NCI-H748 treated with DMSO at 0.1 percent for 48 hours (cell line): ENCODE results near the gene PARD6G.
"Not testable (repeated sequence)": the region's sequence is repeated elsewhere in the genome, so short reads cannot be mapped to it uniquely, and the experiment has no call there.

Experiments used
- DNase-seq: peaks from one replicate; lab custom pipeline; 2025; lab: John Stamatoyannopoulos, UW

Gene PARD6G

GRCh38 chr18:80241919-80242777 lies 5.2 kb downstream of the PARD6G start:
- no peak for DNase-seq

GRCh38 chr18:80239830-80240229 lies 7.5 kb downstream of the PARD6G start:
- DNase-seq = no peak

DNA sequence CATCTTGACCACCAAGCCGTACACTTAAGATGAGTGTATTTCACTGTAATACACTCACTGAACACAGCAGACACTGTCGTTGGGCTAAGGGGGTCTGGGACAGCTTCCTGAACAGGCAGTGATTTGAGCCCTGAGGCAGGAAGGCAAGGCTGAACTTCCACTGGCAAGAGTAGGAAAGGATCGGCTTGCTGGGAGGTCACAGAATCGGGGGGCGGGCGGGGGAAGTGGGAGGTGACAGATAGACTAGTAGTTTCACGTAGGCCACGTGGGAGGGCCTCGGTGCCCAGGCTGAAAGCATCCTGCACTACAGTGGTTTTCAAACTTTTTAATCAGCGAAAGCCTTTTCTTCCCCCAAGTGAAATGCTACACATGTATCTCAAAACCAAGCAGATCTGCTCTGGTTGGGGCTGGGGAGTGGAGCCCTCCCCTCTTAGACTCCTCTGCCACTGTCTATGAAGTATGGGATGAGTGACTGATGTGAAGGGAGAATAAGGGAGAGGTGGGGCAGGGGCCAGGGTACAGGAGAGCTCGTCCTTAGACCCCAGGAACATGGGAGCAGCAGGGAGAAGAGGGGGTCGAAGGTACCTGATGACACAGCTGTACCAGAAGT lies 8.6 kb downstream of the PARD6G start:
- no peak for DNase-seq

- not testable (repeated sequence) for DNase-seq
Measured at GRCh38 chr18:80237519-80237918, 9.8 kb downstream of the PARD6G start.

DNA sequence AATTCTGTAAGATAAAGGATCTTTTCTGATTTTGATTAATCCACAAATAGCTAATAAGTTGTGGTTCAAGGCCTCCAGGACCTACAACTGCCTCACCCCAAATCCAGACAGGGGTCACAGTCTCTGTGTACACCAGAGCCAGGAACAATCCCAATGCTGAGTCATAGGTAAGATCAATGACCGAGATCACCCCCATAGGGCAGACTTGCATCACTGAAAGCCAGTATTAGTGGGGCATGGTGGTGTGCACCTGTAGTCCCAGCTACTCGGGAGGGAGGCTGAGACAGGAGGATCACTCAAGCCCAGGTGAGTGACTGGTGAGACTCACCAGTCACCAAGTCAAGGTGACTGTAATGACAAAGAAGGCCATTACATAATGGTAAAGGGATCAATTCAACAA lies 12.9 kb downstream of the PARD6G start:
- DNase-seq = no peak

DNA sequence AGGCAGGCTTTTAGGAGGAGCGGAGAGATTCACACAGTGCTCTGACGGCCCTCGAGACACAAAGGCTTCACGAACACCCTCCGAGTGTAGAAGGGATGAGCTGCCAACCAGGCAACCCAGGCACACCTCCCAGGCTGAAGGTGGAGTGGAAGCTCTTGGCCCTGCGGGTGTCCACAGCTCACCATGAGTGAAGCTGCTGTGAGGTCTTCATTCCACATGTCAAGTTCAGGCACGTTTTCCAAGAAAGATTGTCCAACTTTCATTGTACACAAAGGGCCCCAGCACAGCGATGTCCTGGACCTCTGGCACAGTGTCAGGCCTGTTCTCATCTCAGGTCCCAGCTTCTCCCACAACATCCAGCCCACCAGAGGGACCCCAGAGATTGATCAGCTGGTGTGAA lies 13.4 kb downstream of the PARD6G start:
- DNase-seq = no peak

DNA sequence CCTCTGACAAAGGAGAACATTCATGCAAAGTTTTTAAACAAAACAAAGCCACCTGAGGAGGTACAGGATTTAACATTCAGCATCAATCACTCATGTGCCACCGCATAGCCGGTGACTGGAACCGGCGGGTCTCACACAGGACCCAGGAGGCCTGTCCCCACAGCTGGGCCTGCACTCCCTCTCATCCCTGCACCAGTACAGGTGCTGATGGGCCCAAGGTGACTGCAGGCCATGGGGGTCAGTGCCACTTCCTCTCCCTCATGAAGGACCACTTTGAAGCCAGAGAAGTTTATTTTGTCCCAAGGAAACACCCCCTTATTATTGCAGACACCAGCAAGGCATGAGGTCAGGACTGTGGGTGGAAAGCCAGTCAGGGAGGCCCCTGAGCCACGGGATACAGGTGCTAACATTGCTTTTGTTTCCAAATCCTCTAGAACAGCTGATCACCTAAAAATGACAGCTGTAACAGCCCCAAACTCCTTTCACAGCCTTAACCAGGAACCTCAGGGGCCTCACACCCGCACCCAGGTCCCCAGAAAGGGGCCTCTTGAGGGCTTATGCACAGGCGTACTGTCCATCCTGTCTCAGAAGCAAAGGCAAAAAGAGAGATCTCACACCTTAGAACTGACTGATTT lies 14.0 kb downstream of the PARD6G start:
- DNase-seq = no peak

DNA sequence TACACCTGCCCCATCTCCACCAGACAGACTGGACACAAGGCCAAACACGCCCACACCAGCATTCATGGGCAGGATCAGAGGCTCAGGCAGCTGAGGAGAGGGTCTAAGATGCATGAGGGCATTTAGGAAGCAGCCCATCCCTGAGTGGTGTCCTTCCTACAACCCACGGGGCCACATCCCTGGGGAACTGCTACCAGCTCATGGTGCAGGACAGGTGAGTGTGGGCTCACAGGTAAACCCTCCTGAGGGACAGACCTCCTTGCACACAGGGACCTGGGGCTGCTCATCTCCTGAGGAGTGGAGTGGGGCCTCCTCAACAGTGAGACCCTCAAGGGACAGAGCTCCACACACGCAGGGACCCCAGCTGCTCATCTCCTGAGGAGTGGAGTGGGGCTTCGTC lies 14.6 kb downstream of the PARD6G start:
- no peak for DNase-seq

DNA sequence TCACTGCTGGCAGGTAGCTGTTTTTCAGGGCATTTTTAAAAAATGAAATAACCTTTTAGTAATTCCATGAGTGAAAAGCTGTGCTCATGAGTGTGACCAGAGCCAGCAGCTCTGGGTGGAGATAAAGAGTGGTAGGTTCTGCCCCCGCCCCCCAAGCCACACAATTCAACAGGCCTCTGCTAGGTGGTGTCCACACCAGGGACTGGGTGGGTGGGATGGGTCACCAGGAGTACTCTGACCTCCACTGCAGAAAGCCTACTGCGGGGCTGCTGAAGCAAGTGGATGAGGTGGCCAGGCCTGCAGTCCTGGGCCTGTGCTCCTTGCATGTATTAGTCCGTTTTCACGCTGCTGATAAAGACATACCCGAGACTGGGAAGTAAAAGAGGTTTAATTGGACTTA lies 15.3 kb downstream of the PARD6G start:
- DNase-seq = no peak

DNA sequence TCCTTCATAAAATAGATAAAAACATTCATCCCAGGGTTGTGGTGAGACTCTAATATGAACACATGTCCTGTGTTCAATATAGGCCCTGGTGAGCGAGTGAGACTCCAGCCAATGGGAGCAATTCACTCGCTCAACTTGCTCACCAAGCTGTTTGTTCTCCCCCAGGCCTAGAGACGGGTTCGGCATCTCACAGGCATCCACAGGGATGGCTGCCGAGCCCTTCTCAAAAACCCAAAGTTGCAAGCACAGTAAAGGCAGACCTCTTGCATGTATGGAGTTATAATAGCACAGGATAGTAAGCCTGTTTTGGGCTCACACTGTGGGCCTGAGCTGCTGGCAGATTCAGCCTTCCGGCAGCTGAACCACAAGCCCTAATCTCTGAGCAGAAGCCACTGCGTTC lies 15.7 kb downstream of the PARD6G start:
- DNase-seq = no peak

- no peak for DNase-seq
Measured at GRCh38 chr18:80231151-80231550, 16.2 kb downstream of the PARD6G start.

GRCh38 chr18:80229766-80230745 lies 17.3 kb downstream of the PARD6G start:
- DNase-seq = no peak

GRCh38 chr18:80229363-80229762 lies 18.0 kb downstream of the PARD6G start:
- no peak for DNase-seq

DNA sequence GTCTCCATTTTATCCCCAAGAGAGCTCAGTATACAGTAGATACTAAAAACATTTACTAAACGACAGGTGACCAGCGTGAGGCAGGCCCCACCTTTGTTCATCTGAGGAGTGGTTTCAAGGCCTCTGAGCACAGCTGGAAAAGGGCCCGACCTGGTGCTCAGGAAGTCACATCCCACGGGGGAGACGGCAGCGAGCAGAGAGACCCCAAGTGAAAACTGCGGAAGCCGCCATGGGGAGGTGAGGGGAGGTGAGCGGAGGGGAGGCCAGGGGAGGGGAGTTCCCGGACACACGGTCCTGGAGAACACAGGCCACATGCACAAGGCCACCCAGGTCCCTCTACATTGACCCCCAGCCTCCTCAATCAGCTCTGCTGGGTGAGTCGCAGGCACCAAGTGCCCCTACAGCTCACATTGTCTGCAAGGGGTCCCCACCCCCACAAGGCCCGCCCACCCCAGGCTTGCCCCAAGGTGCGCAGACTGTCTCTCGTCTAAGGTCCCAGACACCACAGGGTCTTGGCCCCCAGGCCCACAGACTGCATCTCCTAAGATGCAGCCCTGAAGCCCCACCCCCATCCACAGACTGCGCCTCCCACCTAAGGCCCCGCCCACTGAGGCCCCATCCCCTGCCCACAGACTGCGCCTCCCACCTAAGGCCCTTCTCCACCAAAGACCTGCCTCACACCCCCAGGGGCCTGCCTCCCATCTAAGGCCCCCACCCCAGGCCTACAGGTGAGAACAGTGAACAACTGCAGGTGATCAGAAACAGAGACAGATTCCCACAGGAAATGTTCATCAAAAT lies 19.1 kb downstream of the PARD6G start:
- DNase-seq = no peak

DNA sequence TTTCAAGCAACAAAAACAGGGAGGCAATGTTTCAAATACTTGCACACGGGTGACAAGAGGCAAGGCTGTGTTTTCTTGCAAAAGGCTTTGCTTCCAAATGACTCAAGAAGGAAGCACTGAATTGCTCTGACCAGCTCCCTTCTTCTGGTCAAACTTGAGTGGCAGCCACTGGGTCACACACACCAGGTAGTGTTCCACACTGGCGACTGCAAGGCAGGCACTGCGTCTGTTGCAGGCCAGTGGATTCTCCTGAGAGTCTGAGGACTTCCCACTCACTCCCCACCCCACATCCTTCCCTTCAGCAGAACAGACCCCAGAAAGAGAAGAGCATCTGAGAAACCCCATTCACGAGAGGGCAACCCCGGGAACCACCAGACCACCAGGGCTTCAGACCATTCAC lies 19.8 kb downstream of the PARD6G start:
- DNase-seq = no peak

DNA sequence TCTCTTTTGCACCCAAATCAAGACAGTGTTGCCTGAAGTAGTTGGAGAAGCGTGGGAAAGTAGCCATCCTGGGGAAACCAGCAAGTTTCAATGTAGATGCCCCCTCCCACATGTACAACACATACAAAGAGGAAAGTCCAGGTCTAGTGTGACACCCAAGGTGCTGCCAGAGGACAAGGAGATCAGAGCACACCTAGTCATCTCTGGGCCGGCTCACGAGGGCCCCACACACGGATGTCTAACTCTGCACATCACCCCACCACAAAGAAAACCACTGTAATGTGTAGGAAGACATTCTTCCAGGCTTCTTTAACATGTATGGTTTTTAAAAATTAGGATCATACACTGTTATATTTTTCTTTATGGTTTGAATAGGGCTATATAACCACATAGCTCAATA lies 21.6 kb downstream of the PARD6G start:
- no peak for DNase-seq

- no peak for DNase-seq
Measured at GRCh38 chr18:80223581-80224148, 23.6 kb downstream of the PARD6G start.

DNA sequence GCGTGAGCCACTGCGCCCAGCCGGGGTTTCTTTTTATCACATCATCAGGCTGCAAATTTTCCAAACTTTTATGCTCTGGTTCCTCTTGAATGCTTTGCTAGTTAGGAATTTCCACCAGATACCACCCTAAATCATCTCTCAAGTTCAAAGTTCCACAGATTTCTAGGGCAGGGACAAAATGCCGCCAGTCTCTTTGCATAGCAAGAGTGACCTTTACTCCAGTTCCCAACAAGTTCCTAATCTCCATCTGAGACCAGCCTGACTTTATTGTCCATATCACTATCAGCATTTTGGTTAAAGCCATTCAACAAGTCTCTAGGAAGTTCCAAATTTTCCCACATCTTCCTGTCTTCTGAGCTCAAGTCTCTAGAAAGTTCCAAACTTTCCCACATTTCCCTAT lies 27.8 kb downstream of the PARD6G start:
- DNase-seq = not testable (repeated sequence)

DNA sequence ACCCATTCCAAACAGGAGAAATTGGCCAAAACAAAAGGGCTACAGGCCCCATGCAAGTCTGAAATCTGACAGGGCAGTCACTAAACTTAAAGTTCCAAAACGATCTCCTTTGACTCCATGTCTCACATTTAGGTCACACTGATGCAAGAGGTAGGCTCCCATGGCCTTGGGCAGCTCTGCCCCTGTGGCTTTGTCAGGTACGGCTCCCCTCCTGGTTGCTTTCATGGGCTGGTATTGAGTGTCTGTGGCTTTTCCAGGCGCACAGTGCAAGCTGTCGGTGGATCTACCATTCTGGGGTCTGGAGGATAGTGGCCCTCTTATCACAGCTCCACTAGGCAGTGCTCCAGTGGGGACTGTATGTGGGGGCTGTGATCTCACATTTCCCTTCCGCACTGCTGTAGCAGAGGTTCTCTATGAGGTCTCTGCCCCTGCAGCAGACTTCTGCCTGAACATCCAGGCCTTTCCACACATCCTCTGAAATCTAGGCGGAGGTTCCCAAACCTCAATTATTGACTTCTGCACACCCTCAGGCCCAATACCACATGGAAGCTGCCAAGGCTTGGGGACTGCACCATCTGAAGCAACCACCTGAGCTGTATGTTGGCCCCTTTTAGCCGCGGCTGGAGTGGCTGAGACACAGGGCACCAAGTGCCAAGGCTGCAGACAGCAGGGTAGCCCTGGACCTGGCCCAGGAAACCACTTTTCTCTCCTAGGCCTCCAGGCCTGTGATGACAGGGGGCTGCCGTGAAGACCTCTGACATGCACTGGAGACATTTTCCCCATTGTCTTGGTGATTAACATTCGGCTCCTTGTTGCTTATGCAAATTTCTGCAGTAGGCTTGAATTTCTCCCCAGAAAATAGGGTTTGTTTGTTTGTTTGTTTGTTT lies 28.7 kb downstream of the PARD6G start:
- no peak for DNase-seq

DNA sequence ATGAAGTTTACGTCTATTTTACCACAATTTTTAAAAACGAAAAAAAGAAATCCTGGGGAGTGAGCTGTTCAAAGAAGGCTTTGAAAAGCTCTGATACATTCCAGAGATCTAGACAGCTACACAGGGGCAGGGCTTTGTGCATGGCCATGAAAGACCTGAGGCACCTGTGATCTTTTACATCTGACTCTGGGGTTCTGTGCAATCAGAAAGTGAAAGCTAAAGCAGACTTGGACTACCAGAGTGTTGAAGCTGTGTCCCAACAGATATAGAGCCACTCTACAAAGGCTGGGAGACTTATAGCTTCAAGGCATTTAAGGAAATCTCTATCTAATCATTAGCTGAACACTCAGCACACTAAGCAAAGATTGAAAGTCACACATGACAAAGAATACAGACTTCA lies 34.1 kb downstream of the PARD6G start:
- DNase-seq = no peak
